ENCODE results near the gene SRSF9. TPM values are rescaled to one million over a fixed set of nuclear protein-coding genes. Genes with fewer than 3 reads are reported as not detected.
A peak's percentile ranks its signal among the peaks of the same experiment; 100 is the strongest.

SRSF9 gene
- total and polyA plus RNA-seq, 4 donors = 88.9 to 221 (median 169) TPM

DNA sequence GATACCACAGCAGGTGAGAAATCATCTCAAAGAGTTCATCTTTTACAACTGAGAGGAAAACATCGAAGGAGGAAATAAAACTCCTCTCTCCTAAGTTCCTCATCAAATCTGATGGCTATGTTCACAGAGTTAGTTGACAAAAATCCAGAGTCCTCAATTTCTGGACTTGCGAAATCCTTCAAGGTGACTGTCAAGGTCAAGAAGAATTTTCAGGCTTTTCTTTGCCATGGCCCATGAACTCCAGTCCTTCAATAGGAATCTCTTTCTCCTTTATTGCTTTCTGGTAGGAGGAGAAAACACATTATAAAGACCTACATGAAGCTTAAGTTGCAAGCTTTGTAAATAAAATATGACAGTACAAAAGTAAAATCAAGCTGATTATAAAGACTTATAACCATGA, 24.9 kb downstream of the SRSF9 start:
- Histone ChIP-seq H3K9me3 (ENCODE audit: control insufficient read depth, insufficient read depth, low read length) (no peaks in the 10 kb centered on the region), H3K4me3 (ENCODE audit: low read depth, low read length) (no peak overlapping the region), H3K36me3 (ENCODE audit: control insufficient read depth, insufficient read depth, low read length) (peaks cover 38% of the 10 kb centered on the region), H3K4me1 (ENCODE audit: control insufficient read depth, insufficient read depth, low read length) (peaks cover 16% of the 10 kb centered on the region), H3K27me3 (ENCODE audit: control insufficient read depth, insufficient read depth, low read length) (no peaks in the 10 kb centered on the region), H3K27ac (ENCODE audit: low read depth, low read length) (no peak overlapping the region)
- no peak for DNase-seq (ENCODE audit: low read depth in 4 of 6, low spot score in 6 of 6)
- no CpG with 5 or more reads among the region's 2 CpGs for WGBS (ENCODE audit: insufficient coverage)

DNA sequence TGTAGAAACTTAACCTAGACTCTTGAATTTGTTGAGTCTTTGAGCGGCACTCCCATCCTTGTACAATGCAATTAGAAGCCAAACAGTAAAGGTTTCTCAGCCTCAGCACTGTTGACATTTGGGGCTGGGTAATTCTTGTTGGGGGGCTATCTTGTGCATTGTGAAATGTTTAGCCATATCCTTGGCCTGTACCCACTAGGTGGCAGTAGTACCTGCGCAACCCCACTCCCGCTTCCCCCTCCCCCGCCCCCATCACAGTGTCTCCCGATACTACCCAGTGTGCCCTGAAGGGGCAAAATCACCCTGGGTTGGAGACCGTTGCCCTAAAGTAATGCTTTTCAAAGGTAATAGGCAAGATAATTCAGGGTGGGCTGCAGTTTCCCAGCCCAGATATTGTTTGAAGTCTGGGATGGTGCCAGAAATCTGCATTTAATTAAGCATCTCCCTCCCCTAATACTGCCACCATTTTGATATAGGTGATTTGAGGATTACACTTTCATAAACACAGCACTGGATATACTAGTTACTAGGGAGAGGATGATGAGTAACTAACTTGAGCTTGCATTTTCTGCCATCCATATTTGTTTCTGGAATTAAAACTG, 29.8 kb downstream of the SRSF9 start:
- H3K27me3 ChIP-seq (ENCODE audit: control insufficient read depth, insufficient read depth, low read length) = no peaks in the 10 kb centered on the region
- peaks cover 23% of the 10 kb centered on the region for H3K36me3 ChIP-seq (ENCODE audit: control insufficient read depth, insufficient read depth, low read length)
- no peak overlapping the region for H3K4me3 ChIP-seq (ENCODE audit: low read depth, low read length)
- H3K9me3 ChIP-seq (ENCODE audit: control insufficient read depth, insufficient read depth, low read length) = no peaks in the 10 kb centered on the region
- H3K4me1 ChIP-seq (ENCODE audit: control insufficient read depth, insufficient read depth, low read length) = peaks cover 10% of the 10 kb centered on the region
- WGBS (ENCODE audit: insufficient coverage) = no CpG with 5 or more reads among the region's 6 CpGs
- peak in 2 of 6 donors; percentile 66 to 79 for DNase-seq (ENCODE audit: low read depth in 4 of 6, low spot score in 6 of 6)
- H3K27ac ChIP-seq (ENCODE audit: low read depth, low read length) = no peak overlapping the region

DNA sequence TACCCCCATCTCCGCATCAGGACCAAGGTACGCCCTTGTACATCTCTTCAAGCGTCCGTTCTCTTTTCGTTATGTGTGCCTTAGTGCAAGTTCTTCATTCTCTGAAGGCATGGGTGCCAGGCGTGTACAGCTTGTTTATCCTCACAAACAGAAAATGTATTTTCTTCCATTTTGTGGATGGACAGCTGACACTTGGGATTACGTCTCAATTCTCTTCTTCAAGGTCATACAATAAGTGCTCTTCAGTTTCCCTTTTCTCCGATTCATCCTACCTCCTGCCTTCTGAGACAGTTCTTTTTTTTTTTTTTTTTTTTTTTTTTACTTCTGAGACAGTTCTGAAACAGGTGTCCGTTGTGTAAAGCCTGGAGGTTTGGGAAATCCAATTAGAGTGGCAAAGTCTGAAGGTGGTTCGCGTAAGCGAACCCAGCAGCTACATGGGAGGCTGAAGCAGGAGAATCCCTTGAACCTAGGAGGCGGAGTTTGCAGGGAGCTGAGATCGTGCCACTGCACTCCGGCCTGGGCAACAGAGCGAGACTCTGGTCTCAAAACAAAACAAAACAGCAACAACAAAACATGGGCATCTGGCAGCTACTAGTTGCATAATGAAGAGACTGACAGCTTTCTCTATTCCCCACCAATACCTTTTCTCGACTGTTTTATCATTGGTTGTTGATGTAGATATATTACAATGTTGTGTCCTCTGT, 30.9 kb downstream of the SRSF9 start:
- Histone ChIP-seq H3K9me3 (ENCODE audit: control insufficient read depth, insufficient read depth, low read length) (no peaks in the 10 kb centered on the region), H3K4me1 (ENCODE audit: control insufficient read depth, insufficient read depth, low read length) (peaks cover 10% of the 10 kb centered on the region), H3K27me3 (ENCODE audit: control insufficient read depth, insufficient read depth, low read length) (no peaks in the 10 kb centered on the region), H3K36me3 (ENCODE audit: control insufficient read depth, insufficient read depth, low read length) (peaks cover 22% of the 10 kb centered on the region), H3K27ac (ENCODE audit: low read depth, low read length) (peak overlapping the region; percentile 79), H3K4me3 (ENCODE audit: low read depth, low read length) (peak overlapping the region; percentile 92)
- no peak for DNase-seq (ENCODE audit: low read depth in 4 of 6, low spot score in 6 of 6)
- 46% methylated on average over 14 of the region's 17 CpGs for WGBS (ENCODE audit: insufficient coverage)

DNA sequence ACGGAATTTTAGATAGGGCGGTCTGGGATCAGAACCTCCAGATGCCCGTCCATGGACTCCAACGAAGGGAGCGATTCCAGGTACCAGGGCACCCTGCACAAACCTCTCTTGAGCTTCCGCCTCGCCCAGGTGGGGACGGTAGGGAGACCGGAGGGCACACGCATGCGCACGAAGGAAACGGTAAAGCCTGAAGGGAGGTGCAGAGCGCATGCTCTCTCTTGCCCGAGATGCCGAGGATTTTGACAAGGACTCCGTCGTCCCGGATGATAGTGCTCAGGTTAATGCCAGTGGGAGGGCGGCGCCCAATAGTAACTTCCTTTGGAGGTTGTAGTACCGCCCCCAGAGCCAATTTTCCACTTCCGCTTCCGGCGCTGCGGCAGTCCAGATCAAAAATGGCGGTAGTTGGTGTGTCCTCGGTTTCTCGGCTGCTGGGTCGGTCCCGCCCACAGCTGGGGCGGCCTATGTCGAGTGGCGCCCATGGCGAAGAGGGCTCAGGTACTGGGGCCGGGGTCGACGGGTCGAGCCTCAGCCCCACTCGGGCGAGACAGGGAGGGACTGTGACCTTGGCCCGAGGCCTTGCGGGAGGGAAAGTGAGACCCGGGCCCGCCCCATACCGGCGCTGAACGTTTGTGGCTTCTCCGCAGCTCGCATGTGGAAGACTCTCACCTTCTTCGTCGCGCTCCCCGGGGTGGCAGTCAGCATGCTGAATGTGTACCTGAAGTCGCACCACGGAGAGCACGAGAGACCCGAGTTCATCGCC, 31.6 kb downstream of the SRSF9 start, which contains the start of gene COX6A1:
TSS of gene COX6A1 (plus strand) at position 379 of the 760 bp plus-strand sequence. CDS start at position 393, 14 bp downstream.
- no peaks in the 10 kb centered on the region for H3K27me3 ChIP-seq (ENCODE audit: control insufficient read depth, insufficient read depth, low read length)
- H3K4me3 ChIP-seq (ENCODE audit: low read depth, low read length) = peak within 1 kb of the TSS; percentile 92
- WGBS (ENCODE audit: insufficient coverage) = under 1% methylated on average over 59 of the region's 59 CpGs
- peaks cover 10% of the 10 kb centered on the region for H3K4me1 ChIP-seq (ENCODE audit: control insufficient read depth, insufficient read depth, low read length)
- H3K27ac ChIP-seq (ENCODE audit: low read depth, low read length) = peak within 1 kb of the TSS; percentile 79
- H3K36me3 ChIP-seq (ENCODE audit: control insufficient read depth, insufficient read depth, low read length) = peaks cover 15% of the 10 kb centered on the region
- no peaks in the 10 kb centered on the region for H3K9me3 ChIP-seq (ENCODE audit: control insufficient read depth, insufficient read depth, low read length)
- peak; percentile 90 to 100 (median 96) for DNase-seq (ENCODE audit: low read depth in 4 of 6, low spot score in 6 of 6)

DNA sequence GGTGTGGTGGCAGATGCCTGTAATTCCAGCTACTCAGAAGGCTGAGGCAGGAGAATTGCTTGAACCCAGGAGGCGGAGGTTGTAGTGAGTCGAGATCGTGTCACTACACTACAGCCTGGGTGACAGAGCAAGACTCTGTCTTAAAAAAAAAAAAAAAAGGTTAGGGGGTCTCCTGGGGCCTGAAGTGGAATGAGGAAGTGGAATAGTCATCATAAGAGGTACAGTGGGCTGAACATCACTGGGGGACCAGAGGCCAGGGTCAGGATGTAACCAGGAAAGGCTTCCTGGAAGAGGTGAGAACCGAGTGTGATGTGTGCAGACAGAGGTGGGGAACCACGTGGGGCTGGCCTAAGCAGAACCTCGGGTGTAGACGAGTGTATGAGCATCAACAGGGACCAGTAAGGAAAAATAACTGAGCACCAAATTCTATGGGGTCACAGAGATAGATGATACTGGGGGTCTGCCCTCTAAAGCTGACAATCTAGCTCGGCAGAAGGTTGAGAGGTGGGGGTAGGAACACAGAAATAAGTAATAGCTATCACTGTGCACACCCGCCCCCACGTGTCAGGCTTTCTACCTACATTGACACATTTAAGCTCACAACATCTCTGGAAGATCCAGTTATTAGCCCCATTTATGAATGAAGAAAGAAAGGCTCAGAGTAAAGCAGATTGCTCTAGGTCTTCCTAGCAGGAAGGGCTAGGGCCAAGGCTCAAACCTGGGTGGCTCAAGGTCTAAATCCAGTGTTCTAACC, 36.6 kb downstream of the SRSF9 start:
- Histone ChIP-seq H3K36me3 (ENCODE audit: control insufficient read depth, insufficient read depth, low read length) (no peaks in the 10 kb centered on the region), H3K9me3 (ENCODE audit: control insufficient read depth, insufficient read depth, low read length) (no peaks in the 10 kb centered on the region), H3K4me1 (ENCODE audit: control insufficient read depth, insufficient read depth, low read length) (peaks cover 4% of the 10 kb centered on the region), H3K27ac (ENCODE audit: low read depth, low read length) (no peak overlapping the region), H3K4me3 (ENCODE audit: low read depth, low read length) (no peak overlapping the region), H3K27me3 (ENCODE audit: control insufficient read depth, insufficient read depth, low read length) (no peaks in the 10 kb centered on the region)
- 77% methylated on average over 8 of the region's 10 CpGs for WGBS (ENCODE audit: insufficient coverage)
- DNase-seq (ENCODE audit: low read depth in 4 of 6, low spot score in 6 of 6) = no peak

DNA sequence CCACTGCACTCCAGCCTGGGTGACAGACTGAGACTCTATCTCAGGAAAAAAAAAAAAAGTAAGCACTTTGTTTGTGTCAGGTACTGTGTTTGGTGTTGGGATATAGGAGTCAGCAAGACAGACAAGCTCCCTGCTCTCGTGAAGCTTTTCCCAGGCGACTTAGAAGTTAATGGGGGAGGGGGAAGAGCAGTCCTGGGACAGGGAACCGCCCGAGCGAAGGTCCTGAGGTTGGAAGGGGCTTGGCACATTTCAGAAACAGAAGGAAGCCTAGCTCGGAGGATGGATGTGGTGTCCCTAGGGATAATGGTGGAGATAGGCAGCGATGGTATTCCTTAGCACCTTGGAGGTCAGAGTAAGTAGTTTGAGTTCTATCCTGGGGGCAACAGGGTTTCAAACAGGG, 40.2 kb downstream of the SRSF9 start:
- no peaks in the 10 kb centered on the region for H3K9me3 ChIP-seq (ENCODE audit: control insufficient read depth, insufficient read depth, low read length)
- no peaks in the 10 kb centered on the region for H3K27me3 ChIP-seq (ENCODE audit: control insufficient read depth, insufficient read depth, low read length)
- H3K36me3 ChIP-seq (ENCODE audit: control insufficient read depth, insufficient read depth, low read length) = no peaks in the 10 kb centered on the region
- 66% methylated on average over 7 of the region's 7 CpGs for WGBS (ENCODE audit: insufficient coverage)
- H3K4me3 ChIP-seq (ENCODE audit: low read depth, low read length) = no peak overlapping the region
- DNase-seq (ENCODE audit: low read depth in 4 of 6, low spot score in 6 of 6) = no peak
- H3K4me1 ChIP-seq (ENCODE audit: control insufficient read depth, insufficient read depth, low read length) = peaks cover 4% of the 10 kb centered on the region
- H3K27ac ChIP-seq (ENCODE audit: low read depth, low read length) = no peak overlapping the region

DNA sequence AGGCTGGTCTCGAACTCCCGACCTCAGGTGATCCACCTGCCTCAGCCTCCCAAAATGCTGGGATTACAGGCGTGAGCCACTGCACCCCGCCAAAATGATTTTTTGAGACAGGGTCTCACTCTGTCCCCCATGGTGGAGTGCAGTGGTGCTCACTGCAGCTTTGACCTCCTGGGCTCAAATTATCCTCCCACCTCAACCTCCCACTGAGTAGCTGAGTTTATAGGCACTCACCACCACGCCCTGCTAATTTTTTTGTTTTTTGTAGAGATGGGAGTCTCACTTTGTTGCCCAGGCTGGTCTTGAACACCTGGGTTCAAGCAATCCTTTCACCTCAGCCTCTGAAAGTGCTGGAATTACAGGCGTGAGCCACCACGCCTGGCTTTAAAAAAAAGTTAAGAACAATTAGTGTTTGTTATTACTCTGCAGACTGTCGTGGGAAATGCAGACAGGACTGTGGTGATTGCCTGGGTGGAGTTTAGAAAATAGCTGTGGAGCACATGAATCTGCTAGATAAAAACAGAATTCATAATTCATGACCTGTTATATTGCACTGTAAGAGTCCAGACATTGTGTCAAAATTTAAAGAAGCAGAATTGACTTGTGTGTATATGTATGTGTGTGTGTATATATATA, 40.8 kb downstream of the SRSF9 start:
- 73% methylated on average over 3 of the region's 8 CpGs for WGBS (ENCODE audit: insufficient coverage)
- H3K4me1 ChIP-seq (ENCODE audit: control insufficient read depth, insufficient read depth, low read length) = peaks cover 4% of the 10 kb centered on the region
- DNase-seq (ENCODE audit: low read depth in 4 of 6, low spot score in 6 of 6) = no peak
- H3K27me3 ChIP-seq (ENCODE audit: control insufficient read depth, insufficient read depth, low read length) = no peaks in the 10 kb centered on the region
- no peak overlapping the region for H3K27ac ChIP-seq (ENCODE audit: low read depth, low read length)
- H3K9me3 ChIP-seq (ENCODE audit: control insufficient read depth, insufficient read depth, low read length) = no peaks in the 10 kb centered on the region
- H3K36me3 ChIP-seq (ENCODE audit: control insufficient read depth, insufficient read depth, low read length) = no peaks in the 10 kb centered on the region
- no peak overlapping the region for H3K4me3 ChIP-seq (ENCODE audit: low read depth, low read length)

DNA sequence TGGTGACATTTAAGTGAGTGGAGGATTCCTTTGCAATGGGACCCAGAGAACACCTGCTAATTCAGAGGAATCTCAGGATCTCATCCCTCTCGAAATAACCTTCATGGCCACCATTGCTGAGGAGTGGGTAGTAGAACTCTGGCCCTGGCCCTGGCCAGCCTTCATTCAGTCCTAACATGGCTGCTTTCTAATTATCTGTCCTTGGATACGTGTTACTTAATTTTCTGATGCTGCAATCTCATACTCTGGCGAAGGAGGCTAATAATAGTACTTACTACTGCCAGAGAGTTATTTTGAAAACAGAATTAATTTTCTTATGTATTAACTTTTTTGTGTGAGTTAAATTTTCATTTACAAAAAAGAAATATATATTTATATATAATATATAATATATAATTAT, 43.8 kb downstream of the SRSF9 start:
- Histone ChIP-seq H3K4me1 (ENCODE audit: control insufficient read depth, insufficient read depth, low read length) (peaks cover 4% of the 10 kb centered on the region), H3K9me3 (ENCODE audit: control insufficient read depth, insufficient read depth, low read length) (no peaks in the 10 kb centered on the region), H3K27me3 (ENCODE audit: control insufficient read depth, insufficient read depth, low read length) (no peaks in the 10 kb centered on the region), H3K27ac (ENCODE audit: low read depth, low read length) (no peak overlapping the region), H3K36me3 (ENCODE audit: control insufficient read depth, insufficient read depth, low read length) (no peaks in the 10 kb centered on the region), H3K4me3 (ENCODE audit: low read depth, low read length) (no peak overlapping the region)
- DNase-seq (ENCODE audit: low read depth in 4 of 6, low spot score in 6 of 6) = no peak
- WGBS (ENCODE audit: insufficient coverage) = 100% methylated on average over 1 of the region's 3 CpGs

DNA sequence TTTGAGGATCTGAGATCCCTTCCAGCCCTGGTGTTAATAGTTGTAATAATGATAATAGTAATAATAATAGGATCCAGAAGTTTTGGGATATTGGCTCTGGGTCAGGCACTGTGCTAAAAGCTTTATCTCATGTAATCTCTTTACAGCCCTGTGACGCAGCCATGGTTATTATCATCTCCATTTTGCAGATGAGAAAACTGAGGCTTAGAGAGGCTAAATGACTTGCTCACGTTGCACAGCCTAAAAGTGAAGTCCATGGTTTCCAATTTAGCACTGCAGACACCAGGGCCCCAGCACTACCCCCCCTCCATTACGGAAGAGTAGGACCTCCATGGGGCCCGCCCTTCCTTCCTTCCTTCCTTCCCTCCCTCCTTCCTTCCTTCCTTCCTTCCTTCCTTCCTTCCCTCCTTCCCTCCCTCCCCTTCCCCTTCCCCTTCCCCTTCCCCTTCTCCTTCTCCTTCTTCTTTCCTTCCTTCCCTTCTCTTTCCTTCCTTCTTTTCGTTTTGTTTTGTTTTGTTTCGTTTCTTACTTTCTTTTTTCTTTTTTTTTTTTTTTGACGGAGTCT, 46.6 kb downstream of the SRSF9 start:
- H3K4me1 ChIP-seq (ENCODE audit: control insufficient read depth, insufficient read depth, low read length) = no peaks in the 10 kb centered on the region
- H3K27me3 ChIP-seq (ENCODE audit: control insufficient read depth, insufficient read depth, low read length) = no peaks in the 10 kb centered on the region
- no peaks in the 10 kb centered on the region for H3K36me3 ChIP-seq (ENCODE audit: control insufficient read depth, insufficient read depth, low read length)
- 94% methylated on average over 3 of the region's 7 CpGs for WGBS (ENCODE audit: insufficient coverage)
- H3K9me3 ChIP-seq (ENCODE audit: control insufficient read depth, insufficient read depth, low read length) = no peaks in the 10 kb centered on the region
- no peak for DNase-seq (ENCODE audit: low read depth in 4 of 6, low spot score in 6 of 6)
- H3K4me3 ChIP-seq (ENCODE audit: low read depth, low read length) = no peak overlapping the region
- no peak overlapping the region for H3K27ac ChIP-seq (ENCODE audit: low read depth, low read length)

Data from spinal cord (tissue), 10 donors.